GM18873 (cell line): ENCODE data around the gene STK10.

Experiments used
- ATAC-seq: cut with Tn5 transposase; IDR thresholded peaks from one replicate; pipeline ENCODE4 v1.9.1; 2021; ENCODE audit warnings: mild to moderate bottlenecking, moderate library complexity, moderate number of reproducible peaks; ENCODE audit not compliant: unreplicated experiment, low FRiP score

The STK10 gene

DNA sequence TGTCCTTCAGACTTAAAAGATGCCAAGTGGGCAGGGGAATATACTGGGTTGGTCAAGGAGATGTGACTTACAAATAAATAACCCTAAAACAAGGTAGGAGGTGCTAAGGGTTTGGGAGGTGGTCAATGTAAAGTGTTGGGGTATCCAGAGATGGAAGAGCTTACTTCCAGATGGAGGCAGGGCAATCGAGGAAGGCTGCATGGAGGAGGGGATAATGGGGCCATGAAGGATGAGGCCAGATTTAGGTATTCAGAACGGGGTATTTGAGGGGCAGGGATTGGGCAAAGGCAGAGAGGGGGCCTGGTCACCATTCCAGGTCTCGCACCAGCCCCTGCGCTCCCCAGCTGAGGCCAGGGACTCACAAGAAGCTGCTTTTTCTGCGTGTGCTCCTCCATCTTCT lies 123.7 kb downstream of the STK10 start:
- ATAC-seq: no peak

DNA sequence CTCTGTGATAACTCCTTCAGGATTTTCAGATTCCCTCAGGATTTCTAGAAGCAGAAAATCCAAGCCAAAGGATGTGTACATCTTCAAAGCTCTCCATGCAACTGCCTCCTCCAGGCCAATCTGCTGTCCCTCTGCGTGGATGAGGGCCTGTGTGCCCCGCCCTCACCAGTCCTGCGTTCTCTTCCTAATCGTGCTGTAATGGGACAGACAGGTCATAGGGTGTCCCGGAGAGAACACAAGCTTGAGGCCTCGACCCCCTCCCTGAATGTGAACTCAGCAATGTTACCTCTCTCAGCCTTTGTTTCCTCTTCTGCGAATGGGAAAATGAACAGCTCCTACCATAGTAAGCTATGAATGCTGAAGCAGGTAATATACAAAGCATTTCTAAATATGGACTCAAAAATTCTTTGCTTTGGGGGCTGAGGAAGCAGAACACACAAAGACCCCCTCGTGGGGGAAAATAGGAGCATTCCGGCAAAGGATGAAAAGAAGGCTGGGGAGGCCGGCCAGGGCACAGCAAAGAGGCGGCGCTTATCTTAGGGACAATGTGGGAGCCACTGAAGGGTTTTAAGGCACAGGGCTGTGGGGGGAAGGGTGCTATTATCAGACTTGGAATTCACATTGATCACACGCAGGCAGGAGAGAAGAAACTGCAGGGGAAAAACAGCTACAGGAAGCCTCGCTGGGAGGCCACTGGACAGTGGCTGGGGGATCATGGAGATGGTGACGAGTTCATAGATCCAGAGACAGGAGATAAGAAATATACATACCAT lies 124.4 kb downstream of the STK10 start:
- ATAC-seq: no peak

DNA sequence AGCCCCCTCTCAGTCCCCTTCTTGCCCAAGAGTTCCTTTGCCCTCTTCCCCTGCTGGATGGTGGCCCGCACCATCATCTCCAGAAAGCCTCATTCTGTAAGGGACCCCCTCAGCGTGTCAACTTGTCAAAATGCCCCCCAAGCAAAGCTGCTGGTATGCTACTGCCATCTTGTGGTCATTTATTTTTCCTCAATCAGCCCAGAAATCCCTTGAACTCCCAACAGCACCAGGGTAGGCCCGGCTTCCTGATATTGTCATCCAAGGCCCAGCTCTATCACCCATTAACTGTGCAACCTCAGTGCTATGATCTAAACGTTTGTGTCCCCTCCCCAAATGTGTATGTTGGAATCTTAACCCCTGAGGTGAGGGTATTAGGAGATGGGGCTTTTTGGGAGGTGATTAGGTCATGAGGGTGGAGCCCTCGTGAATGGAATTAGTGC lies 128.3 kb downstream of the STK10 start:
- ATAC-seq: no peak

GRCh38 chr5:172058088-172058487 lies 129.9 kb downstream of the STK10 start:
- no peak for ATAC-seq

- ATAC-seq: no peak
These were observed 132.0 kb downstream of the STK10 start for GRCh38 chr5:172055996-172056395.

DNA sequence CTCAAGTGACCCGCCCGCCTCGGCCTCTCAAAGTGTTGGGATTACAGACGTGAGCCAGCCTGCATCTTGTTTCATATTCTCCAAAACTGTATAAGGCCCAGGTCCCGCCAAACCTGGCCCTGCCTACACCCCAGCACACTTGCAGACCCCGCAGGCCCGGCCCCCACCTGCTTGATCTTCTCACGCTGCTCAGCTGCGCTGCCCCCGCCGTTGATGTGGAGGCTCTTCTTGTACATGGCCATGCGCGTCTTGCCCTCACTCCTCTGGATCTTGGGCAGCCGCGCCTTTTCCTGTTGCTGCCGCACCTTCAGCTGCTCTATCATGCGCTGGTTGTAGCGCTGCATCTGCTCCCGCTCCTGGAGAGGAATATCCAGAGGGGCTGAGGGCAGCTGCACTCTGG lies 132.6 kb downstream of the STK10 start:
- no peak for ATAC-seq

GRCh38 chr5:172054611-172055153 lies 133.3 kb downstream of the STK10 start:
- no peak for ATAC-seq

DNA sequence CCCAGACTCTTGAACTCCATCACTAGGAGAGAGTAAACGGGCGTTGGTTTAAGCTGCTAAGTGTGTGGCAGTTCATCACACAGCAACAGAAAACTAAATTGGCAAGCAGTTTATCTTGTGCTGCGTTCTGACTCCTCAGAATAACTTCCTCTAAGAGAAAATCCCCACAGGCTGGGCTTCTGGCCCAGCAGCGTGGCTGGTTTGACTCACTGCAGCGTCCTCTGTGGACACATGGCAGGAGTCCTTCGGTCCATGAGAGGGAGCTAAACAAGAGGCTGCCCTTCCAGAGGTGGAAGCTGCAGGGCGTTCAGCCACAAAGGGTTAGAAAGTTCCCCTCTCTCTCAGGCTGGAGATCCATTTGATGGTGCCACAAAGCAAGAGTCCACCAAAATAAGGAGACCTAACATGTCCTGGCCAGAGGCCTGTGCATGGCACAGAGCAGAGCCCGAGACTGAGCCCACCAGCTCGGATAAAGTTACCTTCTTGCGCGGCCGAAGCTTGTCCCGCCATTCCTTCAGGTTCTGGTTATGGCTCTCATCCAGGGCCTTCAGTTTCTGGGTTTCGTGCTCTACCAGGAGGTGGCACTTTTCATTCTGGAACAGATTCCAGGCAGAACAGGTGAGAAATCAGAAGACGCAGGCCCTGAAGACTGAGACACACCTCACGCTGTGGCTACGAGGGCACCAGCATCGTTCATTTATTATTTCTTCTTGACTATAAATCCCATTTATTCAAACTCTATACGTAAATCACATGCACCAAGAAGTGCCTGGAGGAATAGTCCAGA lies 135.4 kb downstream of the STK10 start:
- no peak for ATAC-seq

DNA sequence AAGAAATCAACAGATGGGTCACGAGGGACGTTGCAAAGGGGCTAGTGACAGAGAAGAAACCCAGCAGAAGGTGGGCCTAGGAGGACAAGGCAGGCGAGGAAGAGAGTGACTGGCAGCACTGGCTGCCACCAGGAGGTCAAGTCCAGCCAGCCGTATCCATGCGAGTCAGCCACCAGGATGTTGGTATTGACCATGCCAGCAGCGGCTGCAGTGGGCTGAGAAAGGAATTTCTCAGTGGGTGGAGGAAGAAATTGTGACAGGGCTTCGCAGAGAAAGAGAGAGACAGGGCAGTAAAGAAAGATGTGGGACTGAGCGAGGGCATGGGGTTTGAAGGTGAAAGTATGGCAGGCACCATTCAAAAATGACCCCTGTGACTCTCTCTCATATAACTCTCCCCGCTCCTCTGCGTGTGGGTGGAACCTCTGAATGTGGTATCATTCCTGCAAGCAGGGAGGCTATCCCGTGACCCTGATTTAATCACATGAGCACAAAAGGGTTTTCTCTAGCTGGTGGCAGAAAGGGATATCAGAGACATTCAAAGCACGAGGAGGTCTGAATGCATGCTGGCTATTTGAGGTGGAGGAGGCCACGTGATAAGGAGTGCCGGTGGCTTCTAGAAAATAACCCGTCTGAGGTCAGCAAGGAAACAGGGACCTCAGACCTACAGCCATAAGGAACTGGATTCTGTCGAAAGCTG lies 136.2 kb downstream of the STK10 start:
- ATAC-seq: no peak

- ATAC-seq: no peak
These were observed 137.9 kb downstream of the STK10 start for GRCh38 chr5:172050080-172050479.

DNA sequence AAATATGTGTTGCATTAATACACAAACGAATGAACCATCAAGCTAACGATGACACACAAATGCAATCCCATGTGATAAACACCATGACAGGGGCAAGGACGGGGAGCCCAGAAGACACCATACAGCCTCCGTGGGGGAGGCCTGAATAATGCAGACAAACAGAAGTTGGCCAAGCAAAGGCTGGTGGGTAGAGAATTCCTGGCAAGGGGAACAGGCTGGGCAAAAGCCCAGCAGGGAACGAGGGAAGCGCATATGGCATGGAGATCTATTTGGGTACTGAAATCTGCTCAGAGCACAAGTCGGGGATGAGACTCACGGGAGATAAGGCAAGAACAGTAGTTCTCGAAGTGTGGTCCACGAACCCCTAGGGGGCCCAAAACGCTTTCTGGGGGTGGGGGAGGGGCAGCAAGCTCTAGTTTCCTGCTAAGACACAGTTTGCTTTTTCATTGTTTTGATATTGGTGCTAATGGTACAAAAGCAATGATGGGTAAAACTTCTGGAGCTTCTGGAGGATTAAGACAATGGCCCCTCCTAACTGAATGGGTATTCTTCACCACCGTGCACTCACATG lies 138.7 kb downstream of the STK10 start:
- no peak for ATAC-seq

GRCh38 chr5:172048539-172049101 lies 139.4 kb downstream of the STK10 start:
- no peak for ATAC-seq

- ATAC-seq: no peak
These were observed 139.9 kb downstream of the STK10 start for GRCh38 chr5:172048170-172048422.

DNA sequence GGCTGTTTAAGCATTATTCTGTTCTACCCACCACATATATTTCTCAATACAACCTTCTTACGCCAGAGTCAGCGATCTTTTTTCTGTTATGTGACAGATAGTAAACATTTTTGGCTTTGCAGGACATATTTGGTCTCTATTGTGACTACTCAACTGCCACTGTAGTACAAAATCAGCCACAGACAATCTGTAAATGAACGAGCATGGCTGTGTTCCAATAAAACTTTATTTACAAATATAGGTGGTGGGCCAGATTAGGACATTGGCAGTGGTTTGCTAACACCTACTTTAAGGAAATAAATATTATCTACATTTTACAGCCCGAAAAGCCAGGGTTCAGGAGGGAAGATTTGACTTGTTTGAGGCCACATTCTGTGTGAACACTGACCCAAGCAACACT lies 141.4 kb downstream of the STK10 start:
- no peak for ATAC-seq

DNA sequence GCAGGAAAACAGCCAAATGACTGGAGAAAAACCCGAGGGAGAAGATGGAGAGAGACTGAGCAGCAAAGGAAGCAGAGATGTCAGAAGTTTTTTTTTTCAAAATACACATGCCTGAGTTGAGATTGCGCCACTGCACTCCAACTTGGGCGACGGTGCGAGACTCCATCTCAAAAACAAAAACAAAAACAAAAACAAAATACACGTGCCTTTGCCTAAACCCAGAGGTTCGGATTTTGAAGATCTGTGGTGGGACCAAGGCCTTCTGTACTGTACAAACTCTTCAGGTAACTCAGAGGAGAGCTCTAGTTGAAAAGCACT lies 142.8 kb downstream of the STK10 start:
- no peak for ATAC-seq

GRCh38 chr5:172044631-172045314 lies 143.3 kb downstream of the STK10 start:
- no peak for ATAC-seq

DNA sequence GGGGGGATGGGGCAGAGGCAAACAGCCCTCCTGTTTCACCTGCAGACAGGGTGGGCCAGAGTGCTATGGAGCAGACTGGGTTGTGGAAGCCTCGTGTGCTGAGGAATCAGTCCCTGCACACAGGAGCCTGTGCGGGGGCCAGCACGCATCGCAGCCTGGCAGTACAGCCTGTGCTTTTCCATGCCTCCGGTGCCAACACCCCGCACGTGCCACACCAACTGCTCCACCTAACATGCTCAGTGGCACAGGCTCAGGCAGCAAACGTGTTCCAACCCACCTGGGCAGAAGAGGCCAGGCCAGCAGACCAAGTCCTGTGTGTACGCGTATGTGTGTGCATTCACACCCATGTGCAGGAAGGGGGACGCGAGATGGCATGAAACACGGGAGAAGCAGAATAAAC lies 144.2 kb downstream of the STK10 start:
- ATAC-seq: no peak

DNA sequence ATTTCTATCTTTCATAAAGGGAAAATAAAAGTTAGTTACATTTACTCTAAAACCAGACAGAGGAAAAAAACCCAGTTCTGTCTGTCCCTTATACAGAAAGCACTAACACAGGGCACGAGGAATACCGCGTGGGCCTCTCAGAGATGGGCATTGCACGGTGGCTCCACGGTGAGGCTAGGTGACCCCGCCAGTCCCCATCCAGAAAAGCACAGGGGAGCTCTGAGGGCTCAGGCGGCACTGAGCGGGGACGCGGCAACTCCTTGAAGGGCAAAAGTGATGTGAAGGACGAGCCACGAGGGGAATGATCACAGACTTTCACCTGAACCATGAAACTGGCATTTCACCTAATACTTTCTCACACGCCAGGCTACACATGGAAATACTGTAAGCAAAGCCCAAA lies 145.8 kb downstream of the STK10 start:
- no peak for ATAC-seq

GRCh38 chr5:172038167-172038566 lies 149.9 kb downstream of the STK10 start:
- ATAC-seq: no peak

- ATAC-seq: no peak
These were observed 153.0 kb downstream of the STK10 start for GRCh38 chr5:172035049-172035448.
